Stomach (tissue), 4 donors: ENCODE data around the gene PCBP3.
"Not testable (repeated sequence)": the region's sequence is repeated elsewhere in the genome, so short reads cannot be mapped to it uniquely, and the experiment has no call there.

Experiments used
- EP300 ChIP-seq: sonication (generic); formaldehyde crosslinking; IDR thresholded peaks from one replicate; pipeline ENCODE4 v1.6.1; 2017; ENCODE audit warnings: antibody characterized with exemption
- POLR2A ChIP-seq, 4 donors: fragments of 450-650 bp; IDR thresholded peaks; one replicate each; pipeline ENCODE4 v1.6.1; 2016; ENCODE audit warnings: antibody characterized with exemption in 4 of 4, control low read depth in 2 of 4, mild to moderate bottlenecking in 1 of 4, moderate library complexity in 1 of 4
- POLR2AphosphoS5 ChIP-seq, 3 donors: sonication (generic); formaldehyde crosslinking; IDR thresholded peaks; one replicate each; pipeline ENCODE4 v1.6.1; 2016; ENCODE audit warnings: antibody characterized with exemption in 3 of 3
- TF ChIP-seq, protein P1 (sequence below), 7 experiments: fragments of 450-650 bp in 4 of 7; fragments of 200-600 bp in 3 of 7; sonication (generic) in 3 of 7; IDR thresholded peaks; one replicate each; pipeline ENCODE4 v1.5.1; 2016 to 2019; ENCODE audit warnings: antibody characterized with exemption in 7 of 7, control low read depth in 2 of 7, mild to moderate bottlenecking in 1 of 7

DNA sequence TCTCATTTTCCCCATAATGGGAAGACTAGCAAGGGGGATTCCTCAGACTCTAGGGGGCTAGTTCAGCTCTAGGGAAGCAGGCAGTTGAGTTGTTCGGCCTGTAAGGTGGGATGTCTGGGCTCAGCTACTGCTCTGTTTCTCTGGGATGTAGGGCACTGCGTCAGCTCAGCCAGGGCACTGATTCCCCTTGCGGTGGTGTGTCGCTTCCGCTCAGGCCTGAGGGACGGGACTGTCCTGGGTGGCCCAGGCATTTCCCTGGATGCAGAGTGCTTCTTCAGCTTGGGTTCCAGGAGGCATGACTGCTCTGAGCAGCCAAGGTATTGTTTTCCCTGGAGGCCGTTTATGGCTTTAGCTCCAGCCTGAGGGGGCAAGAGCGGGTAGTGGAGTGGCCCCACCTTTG, 38.8 kb upstream of the PCBP3 start:
- TF ChIP-seq, protein P1, sequence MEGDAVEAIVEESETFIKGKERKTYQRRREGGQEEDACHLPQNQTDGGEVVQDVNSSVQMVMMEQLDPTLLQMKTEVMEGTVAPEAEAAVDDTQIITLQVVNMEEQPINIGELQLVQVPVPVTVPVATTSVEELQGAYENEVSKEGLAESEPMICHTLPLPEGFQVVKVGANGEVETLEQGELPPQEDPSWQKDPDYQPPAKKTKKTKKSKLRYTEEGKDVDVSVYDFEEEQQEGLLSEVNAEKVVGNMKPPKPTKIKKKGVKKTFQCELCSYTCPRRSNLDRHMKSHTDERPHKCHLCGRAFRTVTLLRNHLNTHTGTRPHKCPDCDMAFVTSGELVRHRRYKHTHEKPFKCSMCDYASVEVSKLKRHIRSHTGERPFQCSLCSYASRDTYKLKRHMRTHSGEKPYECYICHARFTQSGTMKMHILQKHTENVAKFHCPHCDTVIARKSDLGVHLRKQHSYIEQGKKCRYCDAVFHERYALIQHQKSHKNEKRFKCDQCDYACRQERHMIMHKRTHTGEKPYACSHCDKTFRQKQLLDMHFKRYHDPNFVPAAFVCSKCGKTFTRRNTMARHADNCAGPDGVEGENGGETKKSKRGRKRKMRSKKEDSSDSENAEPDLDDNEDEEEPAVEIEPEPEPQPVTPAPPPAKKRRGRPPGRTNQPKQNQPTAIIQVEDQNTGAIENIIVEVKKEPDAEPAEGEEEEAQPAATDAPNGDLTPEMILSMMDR (IDR thresholded peaks at IDR 0.05): not testable (repeated sequence)
- not testable (repeated sequence) for TF ChIP-seq POLR2A (IDR thresholded peaks at IDR 0.05); POLR2AphosphoS5 (IDR thresholded peaks at IDR 0.05); EP300
